ENCODE results near the gene PNPO. TPM values are rescaled to one million over a fixed set of nuclear protein-coding genes. Genes with fewer than 3 reads are reported as not detected.

The PNPO gene
- total and polyA plus RNA-seq, 2 of the 8 experiments (the other 6 are each of a cell fraction or from before 2014, with no cell fraction given) = 7.0 to 8.1 TPM

DNA sequence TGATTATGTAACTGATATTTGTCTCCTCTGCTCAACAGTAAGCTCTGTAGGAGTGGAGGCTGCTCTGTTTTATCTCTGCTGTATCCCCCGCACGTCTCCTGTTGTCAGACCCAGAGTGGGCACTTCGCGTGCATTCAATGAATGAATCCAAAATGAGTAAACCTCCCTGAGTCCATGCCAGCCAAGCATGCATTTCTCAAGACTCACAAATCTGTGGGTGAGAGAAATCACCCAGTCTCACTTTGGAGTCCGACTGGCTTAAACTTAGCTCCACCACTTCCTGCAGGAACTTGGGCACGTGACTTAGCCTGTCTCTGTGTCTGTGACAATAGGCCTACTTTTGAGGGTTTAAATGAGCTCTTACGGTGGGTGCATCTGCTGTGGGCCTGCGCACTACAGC, 3.7 kb downstream of the PNPO start (continued):
- TF ChIP-seq, protein P1, sequence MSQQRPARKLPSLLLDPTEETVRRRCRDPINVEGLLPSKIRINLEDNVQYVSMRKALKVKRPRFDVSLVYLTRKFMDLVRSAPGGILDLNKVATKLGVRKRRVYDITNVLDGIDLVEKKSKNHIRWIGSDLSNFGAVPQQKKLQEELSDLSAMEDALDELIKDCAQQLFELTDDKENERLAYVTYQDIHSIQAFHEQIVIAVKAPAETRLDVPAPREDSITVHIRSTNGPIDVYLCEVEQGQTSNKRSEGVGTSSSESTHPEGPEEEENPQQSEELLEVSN (IDR thresholded peaks at IDR 0.05) = no peak
- TF ChIP-seq KDM4A (IDR thresholded peaks at IDR 0.05; ENCODE audit: low read depth, low read length, severe bottlenecking) = no peak
- TF ChIP-seq, protein P2, sequence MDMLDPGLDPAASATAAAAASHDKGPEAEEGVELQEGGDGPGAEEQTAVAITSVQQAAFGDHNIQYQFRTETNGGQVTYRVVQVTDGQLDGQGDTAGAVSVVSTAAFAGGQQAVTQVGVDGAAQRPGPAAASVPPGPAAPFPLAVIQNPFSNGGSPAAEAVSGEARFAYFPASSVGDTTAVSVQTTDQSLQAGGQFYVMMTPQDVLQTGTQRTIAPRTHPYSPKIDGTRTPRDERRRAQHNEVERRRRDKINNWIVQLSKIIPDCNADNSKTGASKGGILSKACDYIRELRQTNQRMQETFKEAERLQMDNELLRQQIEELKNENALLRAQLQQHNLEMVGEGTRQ (IDR thresholded peaks at IDR 0.05; ENCODE audit: low read length) = no peak
- no peak for TF ChIP-seq JUND (IDR thresholded peaks at IDR 0.05; ENCODE audit: low read length)
- TF ChIP-seq, protein P3, sequence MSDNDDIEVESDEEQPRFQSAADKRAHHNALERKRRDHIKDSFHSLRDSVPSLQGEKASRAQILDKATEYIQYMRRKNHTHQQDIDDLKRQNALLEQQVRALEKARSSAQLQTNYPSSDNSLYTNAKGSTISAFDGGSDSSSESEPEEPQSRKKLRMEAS (IDR thresholded peaks at IDR 0.05) = no peak

Measured in H1 (cell line).